Nephron (organoid): ENCODE measurements around the gene MAP3K2.

Experiments used
- H3K27ac Mint-ChIP-seq, 3 experiments: 2 replicates each; pipeline ENCODE4 v1.8.0; 2020; ENCODE audit warnings: mixed read lengths in 3 of 3, mild to moderate bottlenecking in 2 of 3, moderate library complexity in 1 of 3
- H3K27me3 Mint-ChIP-seq: 2 replicates; pipeline ENCODE4 v1.8.0; 2021; ENCODE audit warnings: low read depth, mild to moderate bottlenecking, moderate library complexity, mixed read lengths
- H3K36me3 Mint-ChIP-seq: 2 replicates; pipeline ENCODE4 v1.8.0; 2020; ENCODE audit warnings: low read depth, mixed read lengths
- H3K4me1 Mint-ChIP-seq: 2 replicates; pipeline ENCODE4 v1.8.0; 2020; ENCODE audit warnings: mixed read lengths
- H3K4me3 Mint-ChIP-seq, 3 experiments: 2 replicates each; pipeline ENCODE4 v1.8.0; 2020; ENCODE audit warnings: mild to moderate bottlenecking in 3 of 3, mixed read lengths in 3 of 3, moderate library complexity in 2 of 3
- H3K9me3 Mint-ChIP-seq: 2 replicates; pipeline ENCODE4 v1.8.0; 2020; ENCODE audit warnings: mixed read lengths
- CTCF ChIP-seq, 3 experiments: fragments of 200-600 bp; sonication (generic); IDR thresholded peaks; one replicate each; pipeline ENCODE4 v1.5.0; 2021; ENCODE audit warnings: antibody characterized with exemption in 3 of 3; ENCODE audit not compliant: unreplicated experiment in 3 of 3

MAP3K2 gene

GRCh38 chr2:127326289-127326945 is 61.4 kb downstream of the MAP3K2 start:
- H3K4me1 Mint-ChIP-seq: no peaks in the 10 kb centered on the region
- TF ChIP-seq CTCF (IDR thresholded peaks at IDR 0.05; ENCODE audit: unreplicated experiment in 3 of 3): no peak
- H3K27ac Mint-ChIP-seq: no peak overlapping the region
- H3K27me3 Mint-ChIP-seq: no peaks in the 10 kb centered on the region
- H3K9me3 Mint-ChIP-seq: no peaks in the 10 kb centered on the region
- no peak overlapping the region for H3K4me3 Mint-ChIP-seq
- H3K36me3 Mint-ChIP-seq: peaks cover 40% of the 10 kb centered on the region

DNA sequence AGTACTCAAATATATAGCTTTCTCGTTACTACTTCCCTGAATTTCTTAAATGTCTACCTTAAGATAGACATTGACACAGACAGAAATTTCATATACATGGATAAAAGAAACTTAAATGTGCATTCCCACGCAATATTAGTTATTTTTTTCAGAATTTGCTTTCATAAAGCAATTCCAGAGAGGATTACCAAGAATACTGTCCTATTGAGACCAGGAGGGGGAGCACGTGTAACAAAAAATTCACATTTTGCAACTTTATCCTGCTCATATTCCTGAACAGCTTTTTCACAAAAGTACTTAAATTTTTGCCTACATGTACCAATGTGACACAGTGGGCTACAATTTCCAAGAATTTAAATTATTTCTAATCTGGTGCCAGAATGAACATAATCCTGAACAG is 63.1 kb downstream of the MAP3K2 start:
- Mint-ChIP-seq H3K4me3 (no peak overlapping the region), H3K27me3 (no peaks in the 10 kb centered on the region), H3K27ac (no peak overlapping the region), H3K9me3 (peaks cover 8% of the 10 kb centered on the region), H3K4me1 (no peaks in the 10 kb centered on the region), H3K36me3 (peaks cover 48% of the 10 kb centered on the region)
- peak; percentile 62 to 70 (median 69) for TF ChIP-seq CTCF (IDR thresholded peaks at IDR 0.05; ENCODE audit: unreplicated experiment in 3 of 3)

DNA sequence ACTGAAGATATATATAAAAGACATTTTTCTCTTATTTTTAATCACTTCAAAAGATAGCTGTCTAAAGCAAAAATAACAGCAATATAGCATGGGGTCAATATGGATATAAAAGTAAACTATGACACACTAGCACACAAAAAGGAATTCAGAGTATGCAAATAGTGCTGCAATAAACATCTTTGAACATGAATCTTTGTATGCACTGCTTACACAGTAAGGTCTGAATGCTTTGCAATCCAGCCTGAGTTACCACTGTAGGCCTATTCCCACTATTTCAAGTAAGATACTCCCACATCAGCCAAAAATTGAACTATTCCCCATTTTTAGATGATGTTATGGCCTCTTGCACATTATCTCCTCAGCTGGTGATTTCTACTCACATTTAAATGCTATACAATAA is 66.5 kb downstream of the MAP3K2 start:
- no peak overlapping the region for H3K27ac Mint-ChIP-seq
- no peaks in the 10 kb centered on the region for H3K27me3 Mint-ChIP-seq
- no peak for TF ChIP-seq CTCF (IDR thresholded peaks at IDR 0.05; ENCODE audit: unreplicated experiment in 3 of 3)
- peaks cover 66% of the 10 kb centered on the region for H3K36me3 Mint-ChIP-seq
- H3K4me1 Mint-ChIP-seq: no peaks in the 10 kb centered on the region
- peaks cover 8% of the 10 kb centered on the region for H3K9me3 Mint-ChIP-seq
- no peak overlapping the region for H3K4me3 Mint-ChIP-seq

DNA sequence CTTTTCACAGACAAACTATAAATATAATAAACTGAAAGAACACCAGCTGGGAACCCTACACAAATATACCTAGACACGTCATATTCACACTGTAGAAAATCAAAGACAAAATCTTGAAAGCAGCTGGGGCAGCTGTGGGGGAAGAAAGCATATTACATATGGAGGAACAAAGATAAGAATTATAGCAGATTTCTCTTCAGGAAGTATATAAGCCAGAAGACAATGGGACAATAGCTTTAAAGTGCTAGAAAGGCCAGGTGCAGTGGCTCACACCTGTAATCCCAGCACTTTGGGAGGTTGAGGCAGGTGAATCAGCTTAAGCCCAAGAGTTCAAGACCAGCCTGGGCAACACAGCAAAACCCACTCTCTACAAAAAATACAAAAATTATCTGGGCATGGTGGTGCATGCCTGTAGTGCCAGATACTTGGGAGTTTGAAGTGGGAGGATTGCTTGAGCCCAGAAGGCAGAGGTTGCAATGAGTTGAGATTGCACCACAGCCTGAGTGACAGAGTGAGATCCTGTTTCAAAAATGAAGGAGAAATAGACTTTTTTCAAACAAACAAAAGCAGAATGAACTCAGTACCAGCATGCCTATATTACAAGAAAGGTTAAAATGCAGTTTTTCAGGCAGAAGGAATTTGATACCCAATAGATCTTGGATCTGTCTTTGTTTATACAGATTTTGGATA is 67.0 kb downstream of the MAP3K2 start:
- Mint-ChIP-seq H3K27me3 (no peaks in the 10 kb centered on the region), H3K4me3 (no peak overlapping the region), H3K27ac (no peak overlapping the region), H3K4me1 (no peaks in the 10 kb centered on the region), H3K36me3 (peaks cover 66% of the 10 kb centered on the region), H3K9me3 (peaks cover 8% of the 10 kb centered on the region)
- TF ChIP-seq CTCF (IDR thresholded peaks at IDR 0.05; ENCODE audit: unreplicated experiment in 3 of 3): no peak

- H3K4me3 Mint-ChIP-seq: no peak overlapping the region
- H3K27me3 Mint-ChIP-seq: no peaks in the 10 kb centered on the region
- peaks cover 8% of the 10 kb centered on the region for H3K9me3 Mint-ChIP-seq
- H3K4me1 Mint-ChIP-seq: no peaks in the 10 kb centered on the region
- TF ChIP-seq CTCF (IDR thresholded peaks at IDR 0.05; ENCODE audit: unreplicated experiment in 3 of 3): no peak
- H3K27ac Mint-ChIP-seq: no peak overlapping the region
- H3K36me3 Mint-ChIP-seq: peaks cover 70% of the 10 kb centered on the region
Measured at GRCh38 chr2:127320067-127320466, 67.7 kb downstream of the MAP3K2 start.
